Measurements from ENCODE around the gene BTBD10.
"Not testable (repeated sequence)": the region's sequence is repeated elsewhere in the genome, so short reads cannot be mapped to it uniquely, and the experiment has no call there.

BTBD10 gene

DNA sequence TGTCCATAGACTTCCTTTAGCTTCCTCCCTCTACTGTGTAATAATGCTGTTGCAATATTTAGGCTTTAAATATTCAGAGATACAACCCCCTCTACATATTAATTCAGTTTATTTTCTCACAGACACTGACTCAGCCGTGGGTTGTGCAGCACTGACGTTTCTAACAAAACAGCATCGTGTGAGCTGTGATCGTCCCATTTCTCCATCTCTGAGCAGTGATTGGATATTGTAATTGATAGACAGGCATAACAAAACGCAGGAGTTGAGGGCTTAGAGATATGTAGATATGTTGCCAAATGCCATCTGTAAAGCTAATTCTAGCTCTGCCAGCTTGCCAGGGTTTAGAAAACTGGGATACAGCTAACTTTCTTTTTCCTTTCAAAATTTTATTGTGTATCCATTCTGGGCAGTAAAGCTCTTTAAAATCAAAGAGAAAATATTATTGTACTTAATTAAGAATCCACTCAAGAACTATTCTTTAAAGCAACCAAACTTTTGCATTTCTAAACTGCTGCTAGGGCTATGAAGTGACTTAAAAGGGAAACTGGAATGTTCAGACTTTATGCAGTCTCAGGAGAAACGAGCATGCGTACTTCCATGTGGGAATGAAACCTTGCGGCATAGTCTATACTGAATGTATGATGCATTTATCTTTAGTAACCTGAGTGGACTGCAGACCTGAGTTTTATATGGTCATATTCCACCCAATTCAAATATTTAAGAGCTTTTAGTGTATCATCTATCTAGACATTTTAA is 22.7 kb downstream of the BTBD10 start:
- peak; percentile 23 to 54 for DNase-seq

DNA sequence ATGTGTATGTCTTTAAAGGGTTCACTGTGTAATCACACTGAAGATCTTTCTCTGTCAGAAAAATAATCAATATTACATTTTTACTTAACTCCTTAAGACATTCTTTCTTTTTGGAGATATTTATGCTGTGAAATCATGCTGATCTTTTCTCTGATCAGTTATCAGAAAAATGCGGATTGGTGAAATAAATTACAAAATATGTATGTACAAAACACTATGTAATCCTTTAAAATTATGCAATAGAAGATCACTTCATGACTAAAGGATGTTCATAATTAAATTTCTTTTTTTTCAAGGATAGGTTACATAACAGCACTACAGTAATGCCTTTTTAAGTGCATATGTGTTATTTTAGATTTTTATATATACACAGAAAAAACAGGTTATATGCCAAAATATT is 24.7 kb downstream of the BTBD10 start:
- DNase-seq: no peak

DNA sequence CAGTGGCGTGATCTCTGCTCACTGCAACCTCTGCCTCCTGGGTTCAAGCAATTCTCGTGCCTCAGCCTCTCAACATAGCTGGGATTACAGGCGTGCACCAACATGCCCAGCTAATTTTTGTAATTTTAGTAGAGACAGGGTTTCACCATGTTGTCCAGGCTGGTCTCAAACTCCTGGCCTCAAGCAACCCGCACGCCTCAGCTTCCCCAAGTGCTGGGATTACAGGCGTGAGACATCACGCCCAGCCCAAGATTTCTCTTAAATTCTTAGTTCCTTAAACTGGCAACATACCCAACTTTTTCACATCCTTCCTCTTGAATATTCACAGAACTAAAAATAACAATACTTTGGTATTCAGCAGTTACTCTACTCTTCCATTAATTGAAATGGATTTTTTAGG is 26.2 kb downstream of the BTBD10 start:
- DNase-seq: not testable (repeated sequence)

DNA sequence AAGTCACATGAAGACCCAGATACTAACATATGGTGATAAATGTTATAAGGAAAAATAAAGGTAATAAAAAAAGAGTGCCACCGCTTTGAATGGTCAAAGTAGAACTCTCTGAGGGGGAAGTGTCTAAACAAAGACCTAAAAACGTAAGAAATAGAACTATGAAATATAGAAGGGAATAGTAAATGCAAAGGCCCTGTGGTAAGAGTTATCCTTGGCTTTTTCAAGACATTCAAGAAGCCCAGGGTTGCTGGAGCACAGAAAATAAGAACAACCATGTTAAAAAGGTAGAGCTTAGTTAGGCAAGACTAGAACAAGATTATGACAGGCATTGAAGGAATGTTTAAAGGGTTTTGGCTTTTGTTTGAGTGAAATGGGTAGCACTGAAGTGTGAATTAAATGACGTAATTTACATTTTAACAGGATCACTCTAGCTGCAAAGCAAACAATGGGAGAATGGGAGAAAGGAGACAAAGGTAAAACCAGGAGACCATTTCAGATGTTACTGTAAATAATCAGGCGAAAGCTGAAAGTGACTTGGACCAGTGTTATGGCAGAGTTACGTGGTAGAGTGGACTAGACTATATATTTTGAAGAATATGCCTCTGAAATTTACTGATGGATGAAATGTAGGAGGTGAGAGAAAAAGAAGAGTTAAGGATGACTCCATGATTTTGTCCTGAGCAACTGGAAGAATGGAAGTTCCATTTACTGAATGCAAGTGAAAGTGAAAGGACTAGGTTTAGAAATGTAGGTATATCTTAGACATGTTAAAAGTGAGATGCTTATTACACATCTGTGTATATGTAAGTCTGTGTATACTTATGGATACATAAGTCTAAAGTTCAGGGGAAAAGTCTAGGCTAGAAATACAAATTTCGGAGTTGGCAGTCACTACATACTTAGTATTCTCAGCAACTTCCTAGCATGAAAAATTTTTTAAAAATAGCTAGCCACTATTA is 28.5 kb downstream of the BTBD10 start:
- DNase-seq: no peak

DNA sequence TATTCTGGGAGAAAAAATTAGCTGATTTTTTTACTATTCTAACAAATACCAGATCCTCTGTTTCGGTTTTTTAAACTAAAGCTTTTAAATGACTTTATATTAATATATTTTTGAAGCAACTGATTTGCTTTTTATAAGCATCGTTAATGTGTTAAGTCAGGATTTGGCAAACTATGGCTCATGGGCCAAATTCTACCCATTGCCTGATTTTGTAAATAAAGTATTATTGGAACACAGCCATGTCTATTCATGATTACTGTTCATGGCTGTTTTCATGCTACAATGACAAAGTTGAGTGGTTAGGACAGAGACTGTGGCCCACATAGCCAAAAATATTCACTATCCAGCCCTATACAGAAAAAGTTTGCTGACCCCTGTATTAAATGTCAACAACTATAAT is 29.6 kb downstream of the BTBD10 start:
- no peak for DNase-seq

DNA sequence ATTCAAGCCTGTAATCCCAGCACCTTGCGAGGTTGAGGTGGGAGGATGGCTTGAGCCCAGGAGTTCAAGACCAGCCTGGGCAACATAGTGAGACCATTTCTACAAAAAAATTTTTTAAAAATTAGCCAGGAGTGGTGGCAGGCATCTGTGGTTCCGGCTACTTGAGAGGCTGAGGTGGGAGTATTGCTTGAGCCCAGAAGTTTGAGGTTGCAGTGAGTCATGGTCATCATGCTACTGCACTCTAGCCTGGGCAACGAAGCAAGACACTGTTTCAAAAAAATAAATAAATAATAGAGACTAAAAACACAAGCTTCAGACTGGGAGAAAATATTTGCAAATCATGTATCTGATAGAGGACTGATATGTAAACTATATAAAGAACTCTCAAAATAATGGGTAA is 33.2 kb downstream of the BTBD10 start:
- no peak for DNase-seq

DNA sequence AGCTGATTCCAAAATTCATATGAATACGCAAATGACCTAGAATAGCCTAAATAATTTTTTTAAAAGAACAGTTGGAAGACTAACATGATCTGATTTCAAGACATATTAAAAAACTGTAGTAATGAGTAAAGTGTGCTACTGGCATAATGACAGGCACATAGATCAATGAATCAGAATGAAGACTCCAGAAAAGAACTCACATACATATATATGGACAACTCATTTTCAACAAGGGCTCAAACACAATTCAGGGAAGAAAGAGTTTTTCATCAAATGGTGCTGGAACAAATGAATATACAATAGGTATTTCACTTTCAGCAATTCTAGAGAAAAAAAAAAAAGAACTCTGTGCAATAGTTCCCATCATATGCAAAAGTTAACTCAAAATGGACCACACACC is 33.7 kb downstream of the BTBD10 start:
- DNase-seq: no peak

DNA sequence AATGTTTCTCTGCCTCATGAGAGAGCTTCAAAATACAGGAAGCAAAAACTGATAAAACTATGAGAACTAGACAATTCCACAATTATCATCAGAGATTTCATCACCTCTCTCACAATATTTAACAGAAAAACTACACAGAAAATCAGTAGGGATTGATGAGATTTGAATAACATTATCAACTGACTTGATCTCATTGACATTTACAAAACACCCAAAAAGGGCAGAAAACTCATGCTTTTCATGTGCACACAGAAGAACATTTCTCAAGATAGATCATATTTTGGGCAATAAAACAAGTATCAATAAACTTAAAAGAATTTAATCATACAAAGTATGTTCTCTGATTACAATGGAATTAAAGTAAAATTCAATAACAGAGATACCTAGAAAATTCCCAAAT is 35.6 kb downstream of the BTBD10 start:
- DNase-seq: no peak

DNA sequence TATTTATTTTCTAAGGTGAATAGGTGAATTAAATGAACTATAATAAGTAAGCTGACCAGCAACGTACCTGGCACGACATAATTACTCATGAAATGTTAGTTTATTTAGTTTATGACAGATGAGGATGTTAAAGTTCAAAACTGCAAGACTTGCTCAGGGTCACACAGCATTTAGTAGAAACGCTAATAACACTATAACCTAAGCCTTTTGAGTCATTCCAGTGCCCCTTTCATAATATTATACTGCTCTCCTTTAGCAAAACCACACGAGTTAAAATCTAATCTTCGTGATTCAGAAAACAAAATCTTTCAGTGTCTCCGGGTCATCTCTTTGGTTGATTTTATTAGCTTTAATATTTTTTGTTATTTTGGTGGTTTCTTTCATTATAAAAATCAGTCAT is 39.6 kb downstream of the BTBD10 start:
- no peak for DNase-seq

DNA sequence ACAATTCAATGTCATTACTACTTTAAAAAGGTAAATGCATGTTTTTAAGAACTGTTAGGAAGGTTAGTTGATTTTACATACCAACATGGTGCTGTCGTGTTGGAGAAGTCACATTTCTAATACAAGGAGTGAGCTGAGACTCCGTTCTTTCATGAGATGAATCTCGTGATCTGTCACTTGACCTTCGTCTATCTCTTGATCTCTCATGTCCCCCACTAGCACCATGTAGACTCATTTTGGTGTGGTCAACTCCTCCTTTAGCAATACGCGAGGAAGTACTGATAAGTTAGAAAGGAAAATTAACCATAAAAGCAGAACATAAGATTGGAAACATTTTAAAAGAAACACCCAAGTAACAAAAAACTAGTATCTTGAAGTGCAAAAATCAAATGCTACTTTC is 41.5 kb downstream of the BTBD10 start:
- DNase-seq: no peak

DNA sequence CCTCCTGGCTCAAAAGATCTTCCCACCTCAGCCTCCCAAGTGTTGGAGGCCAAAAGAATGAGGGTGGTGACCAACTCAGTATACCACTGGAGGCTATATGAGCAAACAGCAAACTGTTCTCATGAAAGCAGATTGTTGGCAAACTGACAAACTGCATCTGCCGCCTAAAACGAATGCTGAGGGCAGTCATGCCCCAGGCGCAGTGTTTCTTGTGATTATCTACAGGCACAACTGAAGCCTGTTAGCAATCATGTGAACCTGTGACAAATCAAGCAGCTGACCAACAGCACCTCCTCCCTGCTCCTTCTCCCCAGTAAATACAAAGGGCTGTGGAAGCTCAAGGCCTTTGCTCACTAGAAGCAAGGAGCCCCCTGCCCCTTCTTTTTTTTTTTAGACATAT is 47.8 kb downstream of the BTBD10 start:
- no peak for DNase-seq

DNA sequence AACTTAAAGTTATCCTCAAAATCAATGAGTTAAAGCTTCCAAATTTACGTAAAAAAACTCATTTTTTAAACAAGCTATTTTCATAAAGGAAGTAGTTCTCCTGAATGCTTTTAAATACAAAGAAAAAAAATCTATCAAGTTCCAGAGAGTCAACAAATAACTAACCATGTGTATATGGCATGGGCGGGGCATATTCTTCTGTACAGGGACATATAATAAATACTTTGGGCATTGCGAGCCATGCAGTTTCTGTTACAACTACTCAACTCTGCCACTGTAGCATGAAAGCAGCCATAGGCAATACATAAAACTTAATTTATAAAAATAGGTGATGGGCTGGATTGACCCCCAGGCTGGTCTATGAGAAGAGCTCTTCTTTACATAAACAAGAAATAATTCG is 57.8 kb downstream of the BTBD10 start:
- no peak for DNase-seq

DNA sequence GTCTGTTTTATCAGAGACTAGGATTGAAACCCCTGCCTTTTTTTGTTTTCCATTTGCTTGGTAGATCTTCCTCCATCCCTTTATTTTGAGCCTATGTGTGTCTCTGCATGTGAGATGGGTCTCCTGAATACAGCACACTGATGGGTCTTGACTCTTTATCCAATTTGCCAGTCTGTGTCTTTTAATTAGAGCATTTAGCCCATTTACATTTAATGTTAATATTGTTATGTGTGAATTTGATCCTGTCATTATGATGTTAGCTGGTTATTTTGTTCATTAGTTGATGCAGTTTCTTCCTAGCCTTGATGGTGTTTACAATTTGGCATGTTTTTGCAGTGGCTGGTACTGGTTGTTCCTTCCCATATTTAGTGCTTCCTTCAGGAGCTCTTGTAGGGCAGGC is 64.7 kb downstream of the BTBD10 start:
- DNase-seq: not testable (repeated sequence)

DNA sequence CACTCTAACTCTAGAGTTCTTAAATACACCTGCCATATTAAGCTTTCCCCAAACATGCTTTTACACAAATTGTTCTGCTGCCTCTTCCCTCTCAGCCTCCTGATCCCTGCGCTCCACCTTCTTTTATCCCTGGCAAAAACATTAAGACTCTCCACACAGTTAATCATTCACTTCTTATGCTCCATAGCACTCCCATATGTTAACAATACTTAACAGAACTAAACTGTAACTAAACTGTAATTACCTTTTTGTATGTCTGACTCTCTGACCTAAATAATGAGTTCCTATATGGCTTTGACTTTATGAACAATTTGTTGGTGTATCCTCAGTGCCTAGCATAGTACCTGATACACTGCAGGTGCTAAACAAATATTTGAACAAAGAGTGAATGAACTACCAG is 71.8 kb downstream of the BTBD10 start:
- DNase-seq: no peak

DNA sequence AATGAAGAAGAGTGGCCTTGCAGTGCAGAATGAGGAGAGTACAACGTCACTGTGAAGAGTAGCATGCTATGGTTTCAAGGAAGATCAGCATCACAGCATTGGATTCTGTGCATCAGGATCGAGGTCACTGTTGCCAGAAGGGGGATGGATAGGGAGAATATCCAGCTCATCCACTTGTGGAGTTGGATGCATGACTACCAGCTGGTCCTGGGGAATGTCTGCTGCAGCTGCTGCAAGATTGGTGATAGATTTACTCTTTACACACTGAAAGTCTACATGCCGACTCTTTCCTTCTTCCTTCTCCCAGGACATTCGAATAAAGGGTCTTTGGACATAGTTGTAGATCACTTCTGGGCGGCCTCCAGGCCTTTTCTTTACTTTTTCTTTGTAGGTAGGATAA is 74.3 kb downstream of the BTBD10 start:
- DNase-seq: no peak

DNA sequence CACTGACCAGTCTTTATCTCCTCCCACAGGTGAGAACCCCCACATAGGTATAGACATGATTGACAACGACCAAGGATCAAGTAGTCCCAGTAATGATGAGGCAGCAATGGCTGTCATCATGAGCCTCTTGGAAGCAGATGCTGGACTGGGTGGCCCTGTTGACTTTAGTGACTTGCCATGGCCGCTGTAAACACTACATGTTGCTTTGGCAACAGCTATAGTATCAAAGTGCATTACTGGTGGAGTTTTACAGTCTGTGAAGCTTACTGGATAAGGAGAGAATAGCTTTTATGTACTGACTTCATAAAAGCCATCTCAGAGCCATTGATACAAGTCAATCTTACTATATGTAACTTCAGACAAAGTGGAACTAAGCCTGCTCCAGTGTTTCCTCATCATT is 76.5 kb downstream of the BTBD10 start:
- no peak for DNase-seq

DNA sequence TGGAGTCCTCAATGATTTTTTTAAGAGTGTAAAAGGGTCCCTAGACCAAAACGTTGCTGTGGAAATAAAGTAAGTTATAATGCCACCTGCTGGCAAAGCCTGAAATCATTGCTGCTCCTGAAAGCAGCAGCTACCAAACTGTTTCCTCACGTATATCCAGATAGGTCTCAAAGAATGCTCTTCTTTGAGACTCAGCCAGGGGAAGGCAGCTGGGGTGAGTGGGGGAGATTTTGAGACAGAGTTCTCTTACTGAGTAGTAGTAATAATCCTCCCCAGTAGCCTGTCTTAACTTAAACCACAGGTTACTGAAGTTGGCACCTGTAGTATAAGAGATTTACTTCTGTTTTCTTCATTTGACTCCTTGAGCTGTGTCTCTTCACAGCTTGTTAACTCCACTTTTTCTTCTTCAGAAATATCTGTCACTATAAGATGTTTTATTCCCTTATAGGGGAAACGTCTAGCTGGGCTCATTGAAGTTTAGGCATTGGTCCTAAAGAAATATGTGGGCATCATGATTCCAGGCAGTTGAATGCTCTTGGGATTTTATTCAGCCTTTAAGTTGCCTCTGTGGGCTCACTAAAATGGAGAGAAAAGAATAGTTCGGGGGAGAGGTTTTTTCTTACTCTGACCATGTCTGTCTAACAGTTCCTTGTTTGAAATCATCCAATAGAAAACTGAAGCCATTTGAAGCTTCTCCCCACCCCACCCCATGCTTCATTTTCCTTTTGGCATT is 77.9 kb downstream of the BTBD10 start:
- DNase-seq: peak in 1 of 2 experiments; percentile 56

DNA sequence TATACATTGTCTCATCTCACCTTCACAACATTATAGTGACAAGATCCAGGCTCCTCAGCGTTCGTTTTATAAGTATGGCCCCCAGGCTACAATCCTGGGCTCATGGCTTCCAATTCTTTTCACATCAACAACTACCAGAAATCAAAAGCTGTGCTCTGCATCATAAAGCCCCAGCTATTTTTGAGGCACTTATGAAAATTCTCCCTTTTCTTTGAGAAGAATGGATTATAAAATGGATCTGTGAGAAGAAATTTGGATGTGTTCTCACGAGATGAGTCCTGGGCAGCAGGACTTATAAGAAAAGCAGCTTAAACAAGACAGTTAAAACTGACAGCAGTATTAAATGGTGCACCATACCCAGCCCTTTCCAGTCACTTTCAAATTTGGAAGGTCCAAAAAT is 80.3 kb downstream of the BTBD10 start:
- DNase-seq: no peak

DNA sequence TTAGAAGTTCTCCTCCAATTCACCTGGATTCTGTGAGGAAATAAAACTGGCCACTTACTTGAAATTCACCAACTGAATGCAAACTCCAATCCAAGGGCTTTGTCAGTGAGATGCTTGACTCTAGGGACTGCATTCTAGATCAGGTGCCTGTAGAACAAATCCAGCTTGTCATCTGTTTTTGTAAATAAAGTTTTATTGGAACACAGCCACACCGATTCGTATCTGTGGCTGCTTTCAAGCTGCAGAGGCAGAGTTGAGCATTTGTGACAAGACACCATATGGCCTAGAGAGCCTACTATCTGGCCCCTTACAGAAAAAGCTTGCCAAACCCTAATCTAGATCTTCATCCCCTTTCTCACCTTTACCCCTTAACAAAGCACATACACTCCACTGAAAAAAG is 82.3 kb downstream of the BTBD10 start:
- DNase-seq: no peak

DNA sequence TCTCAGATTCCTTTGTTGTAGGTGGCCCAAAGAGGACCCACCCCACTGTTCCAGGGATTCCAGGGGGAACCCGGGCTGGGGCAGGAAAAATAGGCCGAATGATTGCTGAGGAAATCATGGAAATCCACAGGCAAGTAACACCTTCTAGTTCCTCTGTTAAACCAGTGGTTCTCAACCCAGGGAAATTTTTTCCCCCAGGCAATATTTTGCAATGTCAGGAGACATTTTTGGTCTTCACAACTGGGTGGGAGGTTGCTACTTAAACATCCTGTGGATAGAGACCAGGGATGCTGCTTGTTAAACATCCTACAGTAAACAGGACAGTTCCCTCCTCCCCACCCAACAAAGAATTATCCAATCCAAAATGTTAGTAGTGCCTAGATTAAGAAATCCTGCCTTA is 84.7 kb downstream of the BTBD10 start:
- no peak for DNase-seq

DNA sequence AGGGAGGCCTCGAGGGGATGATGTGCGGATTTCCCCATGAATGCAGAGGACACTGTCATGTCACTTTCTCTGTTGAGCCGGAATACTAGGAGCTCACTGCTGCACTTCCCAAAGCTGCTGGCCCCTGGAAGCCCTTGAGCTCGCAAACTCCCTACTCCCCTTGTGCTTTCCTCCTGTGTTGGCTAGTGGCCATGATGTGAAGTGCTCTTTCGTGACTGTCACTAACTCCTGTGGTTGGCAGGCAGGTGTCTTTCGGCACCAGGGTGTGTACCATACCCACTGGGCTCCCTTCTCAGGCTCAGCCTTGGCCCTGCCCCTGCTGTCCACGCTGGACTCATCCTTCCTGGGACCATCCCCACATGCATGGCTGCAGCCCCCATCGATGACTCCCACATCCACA is 86.2 kb downstream of the BTBD10 start:
- DNase-seq: no peak

DNA sequence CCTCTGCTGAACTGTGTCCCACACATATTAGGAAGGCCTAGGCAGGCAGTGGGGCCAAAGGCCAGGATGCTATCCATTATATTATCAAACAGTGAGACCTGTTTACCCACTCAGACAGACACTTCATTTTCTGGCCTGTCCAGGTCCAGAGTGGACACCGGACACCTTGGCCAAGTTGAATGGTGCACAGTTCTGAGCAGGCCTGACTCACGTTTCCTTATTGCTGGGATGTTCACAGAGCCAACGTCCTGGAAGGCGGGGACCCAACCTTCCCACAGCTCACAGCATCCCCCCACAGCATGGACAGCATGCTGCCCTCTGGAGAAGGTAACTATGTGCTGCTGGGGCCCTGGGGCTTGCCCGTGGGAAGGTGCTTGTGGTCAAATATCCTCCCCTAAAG is 86.6 kb downstream of the BTBD10 start:
- no peak for DNase-seq

DNA sequence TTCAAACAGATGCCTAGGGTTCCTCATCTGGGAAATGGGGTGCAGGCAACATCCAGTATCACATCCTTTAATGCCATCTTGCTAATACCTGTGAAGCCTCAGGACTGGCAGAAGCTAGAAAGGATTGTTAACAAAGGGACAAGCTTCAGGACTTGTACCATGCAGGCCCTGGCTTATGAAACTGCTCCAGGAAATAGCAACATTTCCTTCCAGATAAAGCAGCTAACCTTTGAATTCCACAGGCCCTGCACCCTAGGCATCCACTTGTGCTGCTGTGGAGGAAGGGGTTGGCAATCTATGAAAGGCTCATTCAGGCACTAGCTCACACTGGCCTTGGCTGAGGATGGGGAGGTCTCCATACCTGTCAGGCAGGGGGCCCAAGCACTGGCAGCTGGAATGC is 87.2 kb downstream of the BTBD10 start:
- no peak for DNase-seq

DNA sequence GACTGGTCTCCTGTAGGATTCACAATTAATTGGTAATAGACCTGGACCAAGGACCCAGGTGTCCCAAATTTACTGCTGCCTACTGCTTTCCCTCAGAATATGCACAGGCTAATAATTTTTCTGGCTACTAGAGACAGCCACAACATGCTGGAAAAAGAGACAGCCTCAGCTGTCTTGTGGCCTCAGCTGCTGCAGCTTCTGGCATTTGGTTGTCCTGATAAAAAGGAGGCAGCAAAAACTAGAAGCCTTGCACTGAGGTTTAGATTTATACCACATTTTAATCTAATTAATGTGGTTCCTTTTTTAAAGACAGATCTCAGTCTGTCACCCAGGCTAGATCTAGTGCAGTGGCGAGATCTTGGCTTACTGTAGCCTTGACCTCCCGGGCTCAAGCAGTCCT is 89.8 kb downstream of the BTBD10 start:
- DNase-seq: no peak
